OCI-LY1 (cell line): ENCODE results near the gene CCDC92.

ENCODE experiments used
- H2AFZ ChIP-seq: fragments of 200-600 bp; sonication (generic), shearing (Covaris generic); 2 replicates; pipeline ENCODE4 v1.6.0; 2014; ENCODE audit warnings: antibody characterized with exemption, mild to moderate bottlenecking, low read length
- H3F3A ChIP-seq: fragments of 200-600 bp; sonication (generic), shearing (Covaris generic); 2 replicates; pipeline ENCODE4 v1.6.0; 2014; ENCODE audit warnings: mild to moderate bottlenecking, antibody characterized with exemption, low read length, moderate library complexity; ENCODE audit not compliant: insufficient read depth
- H3K27ac ChIP-seq: fragments of 200-600 bp; sonication (generic); 2 replicates; pipeline ENCODE4 v1.5.1; 2014; ENCODE audit warnings: low read length, mixed run types, mild to moderate bottlenecking, low read depth; ENCODE audit not compliant: poor library complexity, severe bottlenecking
- H3K27me3 ChIP-seq: fragments of 200-600 bp; sonication (generic); 2 replicates; pipeline ENCODE4 v1.6.0; 2014; ENCODE audit warnings: antibody characterized with exemption, mild to moderate bottlenecking, low read length, moderate library complexity; ENCODE audit not compliant: insufficient read depth
- H3K36me3 ChIP-seq: fragments of 200-600 bp; sonication (generic); 2 replicates; pipeline ENCODE4 v1.6.1; 2014; ENCODE audit warnings: mild to moderate bottlenecking, antibody characterized with exemption, low read length, moderate library complexity, mixed read lengths; ENCODE audit not compliant: insufficient read depth
- H3K4me1 ChIP-seq: fragments of 200-600 bp; sonication (generic); 2 replicates; pipeline ENCODE4 v1.5.1; 2014; ENCODE audit warnings: mild to moderate bottlenecking, low read length, moderate library complexity; ENCODE audit not compliant: insufficient read depth, severe bottlenecking
- H3K4me2 ChIP-seq: fragments of 200-600 bp; sonication (generic), shearing (Covaris generic); 2 replicates; pipeline ENCODE4 v1.6.1; 2014; ENCODE audit warnings: low read length
- H3K4me3 ChIP-seq: fragments of 200-600 bp; sonication (generic); 2 replicates; pipeline ENCODE4 v1.5.1; 2014; ENCODE audit warnings: low read length, low read depth, mild to moderate bottlenecking, mixed read lengths; ENCODE audit not compliant: poor library complexity, severe bottlenecking
- H3K79me2 ChIP-seq: fragments of 200-600 bp; shearing (Covaris generic); 2 replicates; pipeline ENCODE4 v1.6.1; 2016; ENCODE audit warnings: mixed run types, low read length, mixed read lengths; ENCODE audit not compliant: insufficient read depth
- H3K9ac ChIP-seq: fragments of 200-600 bp; sonication (generic), shearing (Covaris generic); 2 replicates; pipeline ENCODE4 v1.6.1; 2014; ENCODE audit warnings: mild to moderate bottlenecking, low read length, mixed read lengths
- H3K9me2 ChIP-seq: fragments of 200-600 bp; sonication (generic), shearing (Covaris generic); 2 replicates; pipeline ENCODE4 v1.6.1; 2014; ENCODE audit warnings: low read depth, mild to moderate bottlenecking, low read length, mixed read lengths
- H3K9me3 ChIP-seq: fragments of 200-600 bp; shearing (Covaris generic); 2 replicates; pipeline ENCODE4 v1.6.1; 2014; ENCODE audit warnings: low read length, mixed read lengths
- H4K20me1 ChIP-seq: fragments of 200-600 bp; sonication (generic), shearing (Covaris generic); 2 replicates; pipeline ENCODE4 v1.6.0; 2016; ENCODE audit warnings: mild to moderate bottlenecking, low read length; ENCODE audit not compliant: insufficient read depth
- EZH2 ChIP-seq: fragments of 200-600 bp; sonication (generic), shearing (Covaris generic); IDR thresholded peaks from 2 replicates; pipeline ENCODE4 v1.8.0; 2017; ENCODE audit warnings: borderline replicate concordance, mixed run types, mild to moderate bottlenecking, antibody characterized with exemption, low read length, moderate library complexity, mixed read lengths
- TF ChIP-seq, protein P1 (sequence below): fragments of 200-600 bp; sonication (generic), shearing (Covaris generic); IDR thresholded peaks from 2 replicates; pipeline ENCODE4 v1.5.1; 2017; ENCODE audit warnings: mild to moderate bottlenecking, antibody characterized with exemption, low read length, moderate library complexity, mixed read lengths

The CCDC92 gene

DNA sequence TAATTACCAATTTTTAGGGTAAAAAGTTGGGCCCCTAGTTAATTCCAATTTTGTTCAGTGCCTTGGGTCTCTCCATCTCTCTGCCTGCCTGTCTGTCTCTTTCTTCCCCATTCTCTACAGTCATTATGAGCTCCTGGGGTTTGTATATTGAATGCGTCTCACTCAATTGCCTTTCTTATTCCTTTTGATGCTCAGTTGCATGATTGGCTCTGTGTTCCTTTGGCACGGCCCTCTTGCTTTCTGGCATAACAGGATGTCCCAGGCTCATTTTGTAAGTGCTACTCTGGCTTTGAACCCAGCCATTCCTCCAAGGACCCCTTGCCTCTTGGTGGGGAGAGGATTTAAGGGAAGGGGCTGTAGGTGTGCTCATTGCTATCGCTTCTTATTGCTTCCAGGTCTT is 36.0 kb upstream of the CCDC92 start:
- Histone ChIP-seq H3K79me2 (no peaks in the 10 kb centered on the region), H3K9ac (no peak overlapping the region), H3F3A (no peaks in the 10 kb centered on the region), H3K4me2 (no peak overlapping the region), H3K36me3 (peaks cover 47% of the 10 kb centered on the region), H3K27ac (no peak overlapping the region), H3K9me3 (no peaks in the 10 kb centered on the region), H2AFZ (no peak overlapping the region), H3K27me3 (no peaks in the 10 kb centered on the region), H3K4me1 (peaks cover 22% of the 10 kb centered on the region), H3K9me2 (no peaks in the 10 kb centered on the region), H3K4me3 (no peak overlapping the region), H4K20me1 (no peaks in the 10 kb centered on the region)
- TF ChIP-seq, protein P1, sequence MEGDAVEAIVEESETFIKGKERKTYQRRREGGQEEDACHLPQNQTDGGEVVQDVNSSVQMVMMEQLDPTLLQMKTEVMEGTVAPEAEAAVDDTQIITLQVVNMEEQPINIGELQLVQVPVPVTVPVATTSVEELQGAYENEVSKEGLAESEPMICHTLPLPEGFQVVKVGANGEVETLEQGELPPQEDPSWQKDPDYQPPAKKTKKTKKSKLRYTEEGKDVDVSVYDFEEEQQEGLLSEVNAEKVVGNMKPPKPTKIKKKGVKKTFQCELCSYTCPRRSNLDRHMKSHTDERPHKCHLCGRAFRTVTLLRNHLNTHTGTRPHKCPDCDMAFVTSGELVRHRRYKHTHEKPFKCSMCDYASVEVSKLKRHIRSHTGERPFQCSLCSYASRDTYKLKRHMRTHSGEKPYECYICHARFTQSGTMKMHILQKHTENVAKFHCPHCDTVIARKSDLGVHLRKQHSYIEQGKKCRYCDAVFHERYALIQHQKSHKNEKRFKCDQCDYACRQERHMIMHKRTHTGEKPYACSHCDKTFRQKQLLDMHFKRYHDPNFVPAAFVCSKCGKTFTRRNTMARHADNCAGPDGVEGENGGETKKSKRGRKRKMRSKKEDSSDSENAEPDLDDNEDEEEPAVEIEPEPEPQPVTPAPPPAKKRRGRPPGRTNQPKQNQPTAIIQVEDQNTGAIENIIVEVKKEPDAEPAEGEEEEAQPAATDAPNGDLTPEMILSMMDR, result no peak
- no peak for TF ChIP-seq EZH2

DNA sequence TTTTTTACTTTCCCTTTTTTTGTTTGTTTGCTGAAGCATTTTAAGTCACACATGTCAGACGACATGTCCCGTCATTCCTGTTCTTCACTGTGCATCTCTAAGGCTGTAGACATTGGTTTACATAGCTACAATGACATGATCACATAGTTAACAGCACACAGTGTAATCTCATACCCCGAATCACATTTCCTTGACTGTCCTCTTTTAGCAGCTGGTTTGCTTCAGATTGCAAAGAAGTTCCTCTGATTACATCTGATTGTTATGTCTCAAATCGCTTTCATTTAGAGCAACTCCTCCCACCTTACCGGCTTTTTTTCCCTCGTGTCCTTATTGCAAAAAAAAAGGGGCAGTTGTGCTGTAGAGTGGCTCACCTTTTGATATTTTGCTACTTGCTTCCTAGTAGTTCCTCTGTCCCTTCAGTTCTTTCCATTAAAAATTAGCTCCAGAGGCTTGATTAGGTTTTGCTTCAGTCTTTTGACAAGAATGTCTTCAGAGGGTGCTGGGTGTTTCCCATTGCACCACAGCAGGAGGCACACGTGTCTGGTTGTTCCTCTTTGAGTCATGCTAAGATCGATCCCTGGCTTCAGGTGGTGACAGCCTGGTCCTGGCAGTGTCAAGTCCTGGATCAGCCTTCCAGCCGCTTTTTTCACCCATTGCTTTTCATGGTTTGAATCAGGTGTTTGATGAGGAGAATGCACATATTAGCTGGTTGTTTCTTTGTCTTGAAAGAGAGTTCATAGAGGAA is 35.4 kb upstream of the CCDC92 start:
- no peaks in the 10 kb centered on the region for H3K79me2 ChIP-seq
- peaks cover 41% of the 10 kb centered on the region for H3K36me3 ChIP-seq
- no peak overlapping the region for H3K9ac ChIP-seq
- no peaks in the 10 kb centered on the region for H3K9me3 ChIP-seq
- H3K27me3 ChIP-seq, result no peaks in the 10 kb centered on the region
- H3K4me2 ChIP-seq, result no peak overlapping the region
- H3K27ac ChIP-seq, result no peak overlapping the region
- no peaks in the 10 kb centered on the region for H3K9me2 ChIP-seq
- no peaks in the 10 kb centered on the region for H4K20me1 ChIP-seq
- H3K4me1 ChIP-seq, result peaks cover 22% of the 10 kb centered on the region
- no peak overlapping the region for H3K4me3 ChIP-seq
- no peaks in the 10 kb centered on the region for H3F3A ChIP-seq
- no peak overlapping the region for H2AFZ ChIP-seq
- TF ChIP-seq EZH2, result no peak
- TF ChIP-seq, protein P1, result no peak

DNA sequence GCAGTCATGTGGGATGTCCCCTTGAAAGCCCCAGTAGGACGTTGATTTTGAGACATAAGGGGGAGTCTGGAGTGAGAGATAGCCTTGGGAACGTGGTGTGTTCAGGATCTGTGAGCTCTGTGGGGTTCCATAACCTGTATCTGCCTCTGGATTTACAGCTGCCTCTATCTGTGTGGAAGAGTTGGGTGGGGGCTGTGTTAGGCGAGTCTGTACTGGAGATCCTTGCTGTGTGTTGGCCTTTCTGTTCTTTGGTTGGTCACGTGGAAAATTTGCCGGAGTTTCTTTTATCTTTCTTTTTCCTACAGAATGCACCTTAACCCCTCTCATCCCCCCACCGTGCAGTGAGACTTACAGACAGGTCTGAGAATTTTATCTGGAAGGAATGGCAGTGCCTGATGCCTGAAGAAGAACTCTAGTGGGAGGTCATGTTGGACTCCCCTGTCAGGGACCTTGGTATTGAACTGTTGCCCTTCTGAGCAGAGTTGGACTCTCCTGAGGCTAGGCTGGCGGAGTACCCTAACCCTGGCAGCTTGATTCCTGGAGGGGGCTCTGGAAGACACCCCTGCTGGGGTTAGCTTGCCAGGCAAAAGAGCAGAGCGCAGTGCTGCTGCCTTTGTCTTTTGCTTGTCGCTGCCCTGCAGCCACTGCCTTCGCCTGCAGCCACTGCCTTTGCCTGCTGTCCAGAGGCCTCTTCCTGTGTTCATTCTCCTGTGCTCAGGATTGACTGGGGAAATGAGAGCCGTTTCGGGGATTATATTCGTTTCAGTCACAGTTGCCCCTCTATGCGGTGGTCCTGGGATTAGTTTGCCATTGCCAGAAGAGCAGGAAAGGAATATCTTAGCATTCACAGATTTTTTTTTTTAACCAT is 34.4 kb upstream of the CCDC92 start:
- Histone ChIP-seq H3K27ac (peak overlapping the region; percentile 74), H3K4me1 (peaks cover 22% of the 10 kb centered on the region)

More for the DNA sequence above, 34.4 kb upstream of the CCDC92 start:
- peaks cover 32% of the 10 kb centered on the region for H3K36me3 ChIP-seq
- H4K20me1 ChIP-seq, result no peaks in the 10 kb centered on the region
- no peaks in the 10 kb centered on the region for H3K9me2 ChIP-seq
- H3K27me3 ChIP-seq, result no peaks in the 10 kb centered on the region
- H3K4me3 ChIP-seq, result no peak overlapping the region
- H2AFZ ChIP-seq, result no peak overlapping the region
- no peaks in the 10 kb centered on the region for H3F3A ChIP-seq
- no peaks in the 10 kb centered on the region for H3K79me2 ChIP-seq
- no peak overlapping the region; the same call in 1 of the 2 replicates for H3K9ac ChIP-seq
- TF ChIP-seq, protein P1, result no peak
- TF ChIP-seq EZH2, result no peak
- H3K4me2 ChIP-seq, result peak overlapping the region; percentile 46; the same call in 1 of the 2 replicates
- no peaks in the 10 kb centered on the region for H3K9me3 ChIP-seq
